HG03095 (cell line): ENCODE measurements around the gene CC2D1A.
"Not testable (repeated sequence)": the region's sequence is repeated elsewhere in the genome, so short reads cannot be mapped to it uniquely, and the experiment has no call there.

Experiments
- ATAC-seq: cut with Tn5 transposase; IDR thresholded peaks from one replicate; pipeline ENCODE4 v1.9.1; 2021; ENCODE audit warnings: moderate library complexity; ENCODE audit not compliant: unreplicated experiment

Gene CC2D1A

GRCh38 chr19:13906521-13906904, 512 bp downstream of the CC2D1A start:
- ATAC-seq = no peak

- ATAC-seq = no peak
Measured at GRCh38 chr19:13906910-13907309, 909 bp downstream of the CC2D1A start.

GRCh38 chr19:13908674-13909073, 2.7 kb downstream of the CC2D1A start:
- ATAC-seq = no peak

- ATAC-seq = no peak
Measured at GRCh38 chr19:13909430-13909829, 3.4 kb downstream of the CC2D1A start.

GRCh38 chr19:13913352-13913751, 7.4 kb downstream of the CC2D1A start:
- ATAC-seq = no peak

- ATAC-seq = no peak
Measured at GRCh38 chr19:13914777-13915176, 8.8 kb downstream of the CC2D1A start.

- no peak for ATAC-seq
Measured at GRCh38 chr19:13917888-13918406, 11.9 kb downstream of the CC2D1A start.

- ATAC-seq = no peak
Measured at GRCh38 chr19:13918726-13919411, 12.9 kb downstream of the CC2D1A start.

- no peak for ATAC-seq
Measured at GRCh38 chr19:13920524-13920923, 14.5 kb downstream of the CC2D1A start.

GRCh38 chr19:13920940-13921747, 15.1 kb downstream of the CC2D1A start:
- no peak for ATAC-seq

- not testable (repeated sequence) for ATAC-seq
Measured at GRCh38 chr19:13922118-13922517, 16.1 kb downstream of the CC2D1A start.

GRCh38 chr19:13923194-13923987, 17.4 kb downstream of the CC2D1A start:
- ATAC-seq = no peak

- ATAC-seq = no peak
Measured at GRCh38 chr19:13926010-13926409, 20.0 kb downstream of the CC2D1A start.

GRCh38 chr19:13926715-13927114, 20.7 kb downstream of the CC2D1A start:
- ATAC-seq = no peak

- ATAC-seq = no peak
Measured at GRCh38 chr19:13929340-13929739, 23.3 kb downstream of the CC2D1A start.

GRCh38 chr19:13929956-13930355, 24.0 kb downstream of the CC2D1A start:
- ATAC-seq = no peak

- ATAC-seq = no peak
Measured at GRCh38 chr19:13930402-13930801, 24.4 kb downstream of the CC2D1A start.

- no peak for ATAC-seq
Measured at GRCh38 chr19:13931391-13932148, 25.6 kb downstream of the CC2D1A start.

GRCh38 chr19:13932149-13932637, 26.2 kb downstream of the CC2D1A start:
- ATAC-seq = no peak

GRCh38 chr19:13932911-13933393, 27.0 kb downstream of the CC2D1A start:
- no peak for ATAC-seq
